Adrenal gland (tissue), 12 donors: ENCODE measurements around the gene SLC8A3. TPM values are rescaled to one million over a fixed set of nuclear protein-coding genes. Genes with fewer than 3 reads are reported as not detected.

Experiments used
- DNase-seq, 7 donors: peaks; one replicate each; pipeline ENCODE4 v3.0.0-alpha.2; 2019 to 2020
- H3K27ac ChIP-seq, 5 donors: fragments of 200-600 bp; sonication (generic) in 4 of 5; 1 replicate in 3 of 5; 2 replicates in 2 of 5; pipeline versions ENCODE4 v1.5.1 to v1.8.0; 2016 to 2020; ENCODE audit warnings: mild to moderate bottlenecking in 1 of 5
- H3K27me3 ChIP-seq: fragments of 200-600 bp; 2 replicates; pipeline ENCODE4 v1.8.0; 2021
- H3K36me3 ChIP-seq, 2 donors: fragments of 200-600 bp; replicated peaks in 1 of 2; 1 replicate in 1 of 2; 2 replicates in 1 of 2; pipeline versions ENCODE4 v1.5.1 to v1.8.0; 2018 to 2022
- H3K4me1 ChIP-seq, 2 donors: fragments of 200-600 bp; replicated peaks in 1 of 2; 1 replicate in 1 of 2; 2 replicates in 1 of 2; pipeline versions ENCODE4 v1.5.1 to v1.8.0; 2018 to 2021
- H3K4me3 ChIP-seq, 4 donors: fragments of 200-600 bp; sonication (generic) in 3 of 4; one replicate each; pipeline ENCODE4 v1.5.1; 2016 to 2018
- H3K9me3 ChIP-seq, 3 donors: fragments of 200-600 bp; sonication (generic) in 1 of 3; replicated peaks in 1 of 3; 1 replicate in 2 of 3; 2 replicates in 1 of 3; pipeline versions ENCODE4 v1.5.1 to v1.8.0; 2016 to 2021
- POLR2A ChIP-seq, 2 donors: fragments of 450-650 bp; IDR thresholded peaks; one replicate each; pipeline ENCODE4 v1.6.1; 2017; ENCODE audit warnings: antibody characterized with exemption in 2 of 2, mild to moderate bottlenecking in 2 of 2, moderate library complexity in 1 of 2
- WGBS, 4 donors: extraction: QIAGEN DNeasy Blood & Tissue Kit in 2 of 4; methylation state at CpG; one replicate each; pipeline versions ENCODE4 v1.1.5 to v1.1.7; 2013 to 2017; 5-methylcytosine and 5-hydroxymethylcytosine counted together
- intact Hi-C, 2 donors: fragments of 100-400 bp; cut with DNase I; formaldehyde crosslinking; loops; one replicate each; pipeline versions ENCODE4 v1.14.1 to v1.15.0; 2022 to 2023
- polyA plus RNA-seq, 3 donors: library from polyadenylated mRNA; stranded (reverse); fragments of 200-250 nt in 2 of 3; fragments of 350-450 nt in 1 of 3; fragmentation: Illumina TruSeq in 1 of 3; extraction: RNeasy Lipid Tissue Mini Kit (QIAGEN cat#74804) in 1 of 3; gene quantifications; one replicate each; pipeline ENCODE4 v1.2.3, GENCODE V29; 2013 to 2014
- total RNA-seq, 9 donors: library from RNA; depleted of rRNA in 4 of 9; stranded (reverse); fragments of >200 nt in 4 of 9; fragments of 120-200 nt in 1 of 9; fragmentation: NEBNext Ultra II Directional in 1 of 9; extraction: Animal tissue kit (Norgen Biotek cat#: 25700) in 1 of 9; gene quantifications; one replicate each; pipeline versions ENCODE4 v1.1.0 to v1.2.4, GENCODE V29; 2013 to 2023
- TF ChIP-seq, protein P1 (sequence below), 6 experiments: fragments of 450-650 bp in 4 of 6; fragments of 200-600 bp in 2 of 6; sonication (generic) in 1 of 6; IDR thresholded peaks; 1 replicate in 5 of 6; 2 replicates in 1 of 6; pipeline versions ENCODE4 v1.5.1 to v1.8.0; 2016 to 2021; ENCODE audit warnings: antibody characterized with exemption in 6 of 6, mild to moderate bottlenecking in 2 of 6, moderate library complexity in 1 of 6
- donor health status: healthy with polysubstance abuse.
- donor health status: Bipolar disorder and iron deficiency.
- donor health status: DM: yes; HTN: yes; CAD: no.
- donor health status: DM: no; HTN: no; CAD: no.
- donor health status: DM: no; HTN: no; CAD: no.
- donor health status: DM: yes; HTN: yes; CAD: no.

The SLC8A3 gene
- total and polyA plus RNA-seq, 12 donors: 0.08 to 2.1 (median 0.62) TPM; not detected in 4

DNA sequence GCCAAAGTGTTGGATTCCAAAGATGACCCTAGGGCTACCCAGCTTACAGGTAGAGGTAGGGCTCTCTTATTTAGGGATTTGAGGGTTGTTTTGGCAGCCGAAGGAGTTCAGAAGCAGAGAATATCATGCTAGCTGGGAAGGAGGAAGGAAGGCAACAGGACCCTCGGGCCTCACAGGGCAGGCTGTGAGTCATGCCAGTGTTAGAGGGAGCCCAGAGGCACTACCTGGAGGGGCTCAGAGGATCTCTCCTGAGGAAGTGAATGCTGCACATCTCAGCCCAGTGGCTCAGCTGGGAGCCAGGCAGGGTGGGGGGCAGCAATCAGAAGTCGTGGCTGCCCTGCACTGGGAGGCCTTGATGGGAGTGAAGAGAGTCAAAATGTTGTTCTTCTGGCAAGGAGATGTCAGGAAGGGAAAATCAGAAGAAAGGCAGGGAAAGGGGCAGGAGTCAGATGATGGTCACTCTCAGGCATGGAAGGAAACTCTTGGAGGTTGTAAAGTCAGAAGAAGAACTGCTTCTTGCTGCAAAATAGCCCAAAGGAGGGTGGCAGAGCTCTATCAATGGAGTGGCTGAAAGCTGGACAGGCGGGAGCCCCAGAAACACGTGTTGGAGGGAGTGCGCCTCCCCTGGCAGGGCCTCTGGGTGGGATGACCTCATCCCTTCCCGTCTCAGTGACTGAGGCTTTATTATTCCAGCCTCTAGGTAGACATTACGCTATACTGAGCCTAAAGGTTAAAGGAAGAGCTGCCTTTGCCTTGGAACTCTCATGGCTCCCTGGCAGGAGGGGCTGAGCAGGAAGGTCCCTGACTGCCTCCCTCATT is 168.2 kb downstream of the SLC8A3 start:
- H3K4me1 ChIP-seq: no peaks in the 10 kb centered on the region
- WGBS, 4 donors: 60 to 74% (median 69%) methylated on average over 6 to 8 of the region's 8 CpGs
- H3K9me3 ChIP-seq: no peaks in the 10 kb centered on the region
- DNase-seq: no peak
- intact Hi-C loops: no loop called here
- H3K36me3 ChIP-seq: no peaks in the 10 kb centered on the region
- TF ChIP-seq, protein P1, sequence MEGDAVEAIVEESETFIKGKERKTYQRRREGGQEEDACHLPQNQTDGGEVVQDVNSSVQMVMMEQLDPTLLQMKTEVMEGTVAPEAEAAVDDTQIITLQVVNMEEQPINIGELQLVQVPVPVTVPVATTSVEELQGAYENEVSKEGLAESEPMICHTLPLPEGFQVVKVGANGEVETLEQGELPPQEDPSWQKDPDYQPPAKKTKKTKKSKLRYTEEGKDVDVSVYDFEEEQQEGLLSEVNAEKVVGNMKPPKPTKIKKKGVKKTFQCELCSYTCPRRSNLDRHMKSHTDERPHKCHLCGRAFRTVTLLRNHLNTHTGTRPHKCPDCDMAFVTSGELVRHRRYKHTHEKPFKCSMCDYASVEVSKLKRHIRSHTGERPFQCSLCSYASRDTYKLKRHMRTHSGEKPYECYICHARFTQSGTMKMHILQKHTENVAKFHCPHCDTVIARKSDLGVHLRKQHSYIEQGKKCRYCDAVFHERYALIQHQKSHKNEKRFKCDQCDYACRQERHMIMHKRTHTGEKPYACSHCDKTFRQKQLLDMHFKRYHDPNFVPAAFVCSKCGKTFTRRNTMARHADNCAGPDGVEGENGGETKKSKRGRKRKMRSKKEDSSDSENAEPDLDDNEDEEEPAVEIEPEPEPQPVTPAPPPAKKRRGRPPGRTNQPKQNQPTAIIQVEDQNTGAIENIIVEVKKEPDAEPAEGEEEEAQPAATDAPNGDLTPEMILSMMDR (IDR thresholded peaks at IDR 0.05): no peak
- no peak for TF ChIP-seq POLR2A (IDR thresholded peaks at IDR 0.05)
- H3K27me3 ChIP-seq: no peaks in the 10 kb centered on the region
- H3K4me3 ChIP-seq: no peak overlapping the region
- no peak overlapping the region for H3K27ac ChIP-seq

DNA sequence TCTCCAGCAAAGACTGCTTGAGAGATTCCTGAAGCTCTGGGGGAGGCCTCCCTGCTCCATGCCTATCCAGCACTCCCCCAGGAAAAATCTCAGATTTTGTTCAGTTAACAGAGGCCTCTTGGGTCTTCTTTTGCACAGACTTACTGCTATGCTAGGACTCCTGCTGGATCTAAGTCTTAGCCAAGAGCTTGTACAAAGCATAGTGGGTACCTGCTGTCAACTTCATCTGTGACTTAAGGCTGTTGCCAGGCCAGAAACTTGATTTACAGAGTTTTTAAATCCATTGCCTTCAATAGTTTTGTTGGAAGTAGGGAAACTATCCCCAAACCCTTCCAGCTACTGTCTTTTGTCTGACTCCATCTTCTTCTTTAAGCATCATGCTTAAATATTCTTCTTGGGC is 169.1 kb downstream of the SLC8A3 start:
- Histone ChIP-seq H3K27ac (no peak overlapping the region), H3K9me3 (no peaks in the 10 kb centered on the region), H3K4me3 (no peak overlapping the region), H3K4me1 (no peaks in the 10 kb centered on the region), H3K27me3 (no peaks in the 10 kb centered on the region), H3K36me3 (no peaks in the 10 kb centered on the region)
- intact Hi-C loops: no loop called here
- TF ChIP-seq, protein P1 (IDR thresholded peaks at IDR 0.05): no peak
- no peak for TF ChIP-seq POLR2A (IDR thresholded peaks at IDR 0.05)
- no peak for DNase-seq

DNA sequence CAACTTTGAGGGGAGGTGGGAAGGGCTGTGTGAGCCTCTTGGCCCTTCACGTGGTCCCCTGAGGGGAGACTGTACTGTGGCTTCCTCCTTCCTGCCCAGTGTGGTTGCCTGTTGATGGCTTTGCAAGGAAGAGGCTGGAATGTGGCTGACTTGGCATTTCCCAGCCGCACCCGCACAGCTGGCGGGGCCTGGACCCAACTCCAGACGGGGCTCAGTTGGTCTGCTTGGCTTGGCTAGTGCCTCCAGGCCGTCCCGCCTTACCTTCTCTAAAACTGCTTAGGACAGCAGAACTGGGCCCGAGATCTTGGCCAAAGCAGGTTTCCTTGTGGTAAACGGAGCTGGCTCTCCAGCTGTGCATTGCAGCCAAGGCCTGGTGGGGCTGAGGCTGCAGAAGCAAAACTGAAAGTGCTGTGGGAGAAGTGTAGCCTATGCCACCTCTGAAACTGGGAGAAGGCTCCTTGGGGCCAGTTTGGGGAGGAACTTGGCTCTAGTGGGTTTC is 170.0 kb downstream of the SLC8A3 start:
- peak overlapping the region in 1 of 4 donors; percentile 5 for H3K4me3 ChIP-seq
- no peaks in the 10 kb centered on the region for H3K27me3 ChIP-seq
- H3K27ac ChIP-seq: peak overlapping the region in 2 of 5 donors; percentile 14 to 68
- DNase-seq: peak in 6 of 7 donors; percentile 15 to 68 (median 24)
- H3K36me3 ChIP-seq: no peaks in the 10 kb centered on the region
- WGBS, 4 donors: 33 to 80% (median 57%) methylated on average over 3 to 9 of the region's 9 CpGs
- intact Hi-C loops: no loop called here
- no peak for TF ChIP-seq POLR2A (IDR thresholded peaks at IDR 0.05)
- TF ChIP-seq, protein P1 (IDR thresholded peaks at IDR 0.05): no peak
- H3K4me1 ChIP-seq: no peaks in the 10 kb centered on the region
- no peaks in the 10 kb centered on the region for H3K9me3 ChIP-seq

DNA sequence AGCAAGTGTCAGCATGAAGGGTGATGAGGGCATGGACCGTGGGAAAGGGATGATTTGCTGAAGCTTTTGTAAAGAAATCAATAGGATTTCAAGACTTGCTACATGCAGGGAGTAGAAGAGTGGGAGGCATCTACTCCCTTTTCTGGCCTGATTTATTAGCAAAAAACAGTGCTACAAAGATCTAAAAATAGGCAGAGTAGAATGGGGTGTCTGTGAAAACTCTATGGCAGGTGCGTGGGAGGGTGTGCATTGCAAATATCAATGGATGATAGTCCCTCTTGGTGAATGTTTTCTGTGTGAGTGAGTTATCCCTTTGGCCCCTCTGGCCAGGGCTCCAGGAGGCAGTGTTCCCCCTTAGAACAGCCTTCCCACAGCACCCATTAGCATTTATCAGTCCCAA is 170.5 kb downstream of the SLC8A3 start:
- peak overlapping the region in 1 of 5 donors; percentile 68 for H3K27ac ChIP-seq
- H3K27me3 ChIP-seq: no peaks in the 10 kb centered on the region
- no peaks in the 10 kb centered on the region for H3K9me3 ChIP-seq
- no peaks in the 10 kb centered on the region for H3K4me1 ChIP-seq
- H3K4me3 ChIP-seq: no peak overlapping the region
- 55 to 81% (median 71%) methylated on average over 2 of the region's 2 CpGs for WGBS, 4 donors
- TF ChIP-seq, protein P1 (IDR thresholded peaks at IDR 0.05): no peak
- TF ChIP-seq POLR2A (IDR thresholded peaks at IDR 0.05): no peak
- H3K36me3 ChIP-seq: no peaks in the 10 kb centered on the region
- intact Hi-C loops: no loop called here
- no peak for DNase-seq
